HepG2 (cell line): ENCODE data around the gene NFIC. TPM values are rescaled to one million over a fixed set of nuclear protein-coding genes. Genes with fewer than 3 reads are reported as not detected.

Experiments used
- CEBPB ChIP-seq: IDR thresholded peaks from 2 replicates; pipeline ENCODE4 v1.6.1; 2011; ENCODE audit warnings: low read depth, low read length, improper control_type of control experiment, borderline replicate concordance
- HOXA3 ChIP-seq: sonication (generic); formaldehyde crosslinking; IDR thresholded peaks from 2 replicates; pipeline ENCODE4 v1.5.0; 2020; ENCODE audit warnings: missing genetic modification reagents
- IRF2 ChIP-seq: IDR thresholded peaks from 2 replicates; pipeline ENCODE4 v1.6.1; 2018; ENCODE audit warnings: missing genetic modification reagents, missing compliant biosample characterization
- JARID2 ChIP-seq: sonication (generic); formaldehyde crosslinking; IDR thresholded peaks from 2 replicates; pipeline ENCODE4 v1.8.1; 2023; ENCODE audit warnings: missing genetic modification reagents, inconsistent platforms; ENCODE audit not compliant: insufficient replicate concordance
- MBD4 ChIP-seq: IDR thresholded peaks from 2 replicates; pipeline ENCODE4 v1.6.1; 2012; ENCODE audit warnings: low read length, inconsistent platforms, borderline replicate concordance
- NRL ChIP-seq: sonication (generic); formaldehyde crosslinking; IDR thresholded peaks from 2 replicates; pipeline ENCODE4 v1.5.0; 2020; ENCODE audit warnings: missing genetic modification reagents, mild to moderate bottlenecking, moderate library complexity, borderline replicate concordance
- SRF ChIP-seq: IDR thresholded peaks from 2 replicates; pipeline ENCODE4 v1.6.1; 2011; ENCODE audit warnings: mild to moderate bottlenecking, low read depth, low read length, moderate library complexity
- TP53 ChIP-seq: sonication (generic); formaldehyde crosslinking; conservative IDR thresholded peaks from 2 replicates; pipeline ENCODE4 v1.4.0; 2020; ENCODE audit warnings: missing genetic modification reagents
- WIZ ChIP-seq: sonication (generic); formaldehyde crosslinking; IDR thresholded peaks from 2 replicates; pipeline ENCODE4 v1.5.1; 2020; ENCODE audit warnings: mild to moderate bottlenecking, missing genetic modification reagents
- ZMYM4 ChIP-seq: sonication (generic); formaldehyde crosslinking; IDR thresholded peaks from 2 replicates; pipeline ENCODE4 v1.8.1; 2023; ENCODE audit warnings: mild to moderate bottlenecking, missing genetic modification reagents
- ZNF234 ChIP-seq: sonication (generic); formaldehyde crosslinking; conservative IDR thresholded peaks from 2 replicates; pipeline ENCODE4 v1.5.1; 2020; ENCODE audit warnings: mild to moderate bottlenecking, missing genetic modification reagents
- ZNF282 ChIP-seq: fragments of 450-650 bp; IDR thresholded peaks from 2 replicates; pipeline ENCODE4 v1.6.1; 2018; ENCODE audit not compliant: partially characterized antibody
- ZNF382 ChIP-seq: sonication (generic); formaldehyde crosslinking; IDR thresholded peaks from 2 replicates; pipeline ENCODE4 v1.5.0; 2020; ENCODE audit warnings: missing genetic modification reagents, mild to moderate bottlenecking, borderline replicate concordance
- ZNF441 ChIP-seq: sonication (generic); formaldehyde crosslinking; IDR thresholded peaks from 2 replicates; pipeline ENCODE4 v1.7.0; 2021; ENCODE audit warnings: missing genetic modification reagents, borderline replicate concordance
- ZNF460 ChIP-seq: sonication (generic); formaldehyde crosslinking; IDR thresholded peaks from 2 replicates; pipeline ENCODE4 v1.5.1; 2020; ENCODE audit warnings: missing genetic modification reagents, mild to moderate bottlenecking, borderline replicate concordance
- ZNF569 ChIP-seq: sonication (generic); formaldehyde crosslinking; IDR thresholded peaks from 2 replicates; pipeline ENCODE4 v1.5.0; 2020; ENCODE audit warnings: mild to moderate bottlenecking, missing genetic modification reagents, moderate library complexity, borderline replicate concordance
- ZNF619 ChIP-seq: sonication (generic); formaldehyde crosslinking; IDR thresholded peaks from 2 replicates; pipeline ENCODE4 v1.4.0; 2020; ENCODE audit warnings: mild to moderate bottlenecking, missing genetic modification reagents
- ZSCAN30 ChIP-seq: sonication (generic); formaldehyde crosslinking; IDR thresholded peaks from 2 replicates; pipeline ENCODE4 v1.5.0; 2020; ENCODE audit warnings: mild to moderate bottlenecking, missing genetic modification reagents
- polyA plus RNA-seq, 8 experiments: library from polyadenylated mRNA; depleted of rRNA in 3 of 8; stranded (reverse) in 7 of 8; unstranded in 1 of 8; fragments of >200 nt; fragmentation: Illumina TruSeq in 4 of 8; extraction: Trizol in 4 of 8; gene quantifications; 2 replicates each; pipeline versions ENCODE4 v1.2.1 to v1.2.3, GENCODE V29; 2011 to 2016; ENCODE audit warnings: low read depth in 4 of 8, missing spikeins in 1 of 8, mixed read lengths in 1 of 8; ENCODE audit not compliant: insufficient read depth in 1 of 8
- total RNA-seq, 5 experiments: library from RNA; depleted of rRNA; stranded (reverse); fragments of >200 nt; fragmentation: Illumina TruSeq; extraction: Trizol; gene quantifications; 2 replicates each; pipeline ENCODE4 v1.2.3, GENCODE V29; 2016; ENCODE audit warnings: low read depth in 1 of 5
- TF ChIP-seq, protein P1 (sequence below): sonication (generic); formaldehyde crosslinking; IDR thresholded peaks from 2 replicates; pipeline ENCODE4 v1.4.0; 2020; ENCODE audit warnings: missing genetic modification reagents
- TF ChIP-seq, protein P2 (sequence below): IDR thresholded peaks from 2 replicates; pipeline ENCODE4 v1.6.1; 2016; ENCODE audit warnings: mild to moderate bottlenecking
- TF ChIP-seq, protein P3 (sequence below): sonication (generic); formaldehyde crosslinking; IDR thresholded peaks from 2 replicates; pipeline ENCODE4 v1.5.1; 2020; ENCODE audit warnings: missing genetic modification reagents, mild to moderate bottlenecking, borderline replicate concordance
- TF ChIP-seq, protein P4 (sequence below): sonication (generic); formaldehyde crosslinking; IDR thresholded peaks from 2 replicates; pipeline ENCODE4 v1.8.1; 2022; ENCODE audit warnings: mild to moderate bottlenecking, missing genetic modification reagents

NFIC gene
- total and polyA plus RNA-seq, 2 of the 13 experiments (the other 11 are each of a cell fraction or from before 2014, with no cell fraction given) = 1.3 to 2.5 TPM

DNA sequence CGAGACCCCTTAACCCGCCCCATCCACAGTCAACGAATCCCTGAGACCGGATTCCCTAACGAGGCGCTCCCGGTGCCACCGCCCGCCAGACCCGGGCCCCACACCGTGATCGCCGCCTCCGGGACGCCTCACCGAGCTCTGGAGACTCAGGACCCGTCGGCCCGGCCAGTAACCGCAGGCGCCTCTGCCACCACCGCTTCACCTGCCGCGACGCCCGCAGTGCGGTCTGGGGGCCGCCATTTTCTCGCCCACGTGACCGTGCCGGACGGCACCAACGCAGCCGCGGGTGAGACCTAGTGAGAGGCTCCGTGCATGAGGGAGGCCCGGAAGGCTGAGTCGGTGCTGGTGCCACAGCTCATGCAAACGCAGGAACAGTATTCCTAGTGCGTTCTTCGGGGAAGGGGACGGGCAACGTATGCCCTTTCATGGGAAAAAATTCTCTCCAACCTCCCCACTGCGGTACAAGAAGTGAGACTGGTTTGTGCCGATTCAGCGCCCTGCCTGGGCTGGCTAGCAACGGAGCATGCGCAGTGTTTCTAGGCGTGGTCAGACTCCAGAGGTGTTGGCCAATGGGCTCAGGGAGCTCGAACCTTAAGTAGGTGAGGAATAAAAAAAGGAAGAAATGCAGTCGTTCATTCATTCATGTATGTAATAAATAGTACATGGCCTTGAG is 134.2 kb downstream of the NFIC start, which contains the start of gene DOHH (continued):
- TF ChIP-seq, protein P1, sequence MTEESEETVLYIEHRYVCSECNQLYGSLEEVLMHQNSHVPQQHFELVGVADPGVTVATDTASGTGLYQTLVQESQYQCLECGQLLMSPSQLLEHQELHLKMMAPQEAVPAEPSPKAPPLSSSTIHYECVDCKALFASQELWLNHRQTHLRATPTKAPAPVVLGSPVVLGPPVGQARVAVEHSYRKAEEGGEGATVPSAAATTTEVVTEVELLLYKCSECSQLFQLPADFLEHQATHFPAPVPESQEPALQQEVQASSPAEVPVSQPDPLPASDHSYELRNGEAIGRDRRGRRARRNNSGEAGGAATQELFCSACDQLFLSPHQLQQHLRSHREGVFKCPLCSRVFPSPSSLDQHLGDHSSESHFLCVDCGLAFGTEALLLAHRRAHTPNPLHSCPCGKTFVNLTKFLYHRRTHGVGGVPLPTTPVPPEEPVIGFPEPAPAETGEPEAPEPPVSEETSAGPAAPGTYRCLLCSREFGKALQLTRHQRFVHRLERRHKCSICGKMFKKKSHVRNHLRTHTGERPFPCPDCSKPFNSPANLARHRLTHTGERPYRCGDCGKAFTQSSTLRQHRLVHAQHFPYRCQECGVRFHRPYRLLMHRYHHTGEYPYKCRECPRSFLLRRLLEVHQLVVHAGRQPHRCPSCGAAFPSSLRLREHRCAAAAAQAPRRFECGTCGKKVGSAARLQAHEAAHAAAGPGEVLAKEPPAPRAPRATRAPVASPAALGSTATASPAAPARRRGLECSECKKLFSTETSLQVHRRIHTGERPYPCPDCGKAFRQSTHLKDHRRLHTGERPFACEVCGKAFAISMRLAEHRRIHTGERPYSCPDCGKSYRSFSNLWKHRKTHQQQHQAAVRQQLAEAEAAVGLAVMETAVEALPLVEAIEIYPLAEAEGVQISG (CRISPR knock-in tag) = peak; percentile 72
- TF ChIP-seq ZSCAN30 (CRISPR knock-in tag) = no peak
- TF ChIP-seq IRF2 (CRISPR knock-in tag) = no peak; the same call in 1 of the 2 replicates
- no peak; the same call in 1 of the 2 replicates for TF ChIP-seq ZNF619 (CRISPR knock-in tag)
- no peak for TF ChIP-seq ZNF460 (CRISPR knock-in tag)
- TF ChIP-seq ZNF569 (CRISPR knock-in tag) = no peak
- TF ChIP-seq CEBPB = peak; percentile 63; the same call in 1 of the 2 replicates
- TF ChIP-seq NRL = peak; percentile 98
- TF ChIP-seq ZNF382 (CRISPR knock-in tag) = no peak
- no peak for TF ChIP-seq TP53 (CRISPR knock-in tag)
- peak; percentile 73; the same call in 1 of the 2 replicates for TF ChIP-seq ZNF441 (CRISPR knock-in tag)
- TF ChIP-seq MBD4 = no peak
- peak; percentile 39 for TF ChIP-seq JARID2 (CRISPR knock-in tag)
- no peak for TF ChIP-seq ZNF282
- TF ChIP-seq, protein P2, sequence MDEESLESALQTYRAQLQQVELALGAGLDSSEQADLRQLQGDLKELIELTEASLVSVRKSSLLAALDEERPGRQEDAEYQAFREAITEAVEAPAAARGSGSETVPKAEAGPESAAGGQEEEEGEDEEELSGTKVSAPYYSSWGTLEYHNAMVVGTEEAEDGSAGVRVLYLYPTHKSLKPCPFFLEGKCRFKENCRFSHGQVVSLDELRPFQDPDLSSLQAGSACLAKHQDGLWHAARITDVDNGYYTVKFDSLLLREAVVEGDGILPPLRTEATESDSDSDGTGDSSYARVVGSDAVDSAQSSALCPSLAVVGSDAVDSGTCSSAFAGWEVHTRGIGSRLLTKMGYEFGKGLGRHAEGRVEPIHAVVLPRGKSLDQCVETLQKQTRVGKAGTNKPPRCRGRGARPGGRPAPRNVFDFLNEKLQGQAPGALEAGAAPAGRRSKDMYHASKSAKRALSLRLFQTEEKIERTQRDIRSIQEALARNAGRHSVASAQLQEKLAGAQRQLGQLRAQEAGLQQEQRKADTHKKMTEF = peak; percentile 90
- TF ChIP-seq HOXA3 = peak; percentile 83
- TF ChIP-seq ZNF234 (CRISPR knock-in tag) = no peak
- TF ChIP-seq ZMYM4 (CRISPR knock-in tag) = peak; percentile 69
- TF ChIP-seq, protein P3, sequence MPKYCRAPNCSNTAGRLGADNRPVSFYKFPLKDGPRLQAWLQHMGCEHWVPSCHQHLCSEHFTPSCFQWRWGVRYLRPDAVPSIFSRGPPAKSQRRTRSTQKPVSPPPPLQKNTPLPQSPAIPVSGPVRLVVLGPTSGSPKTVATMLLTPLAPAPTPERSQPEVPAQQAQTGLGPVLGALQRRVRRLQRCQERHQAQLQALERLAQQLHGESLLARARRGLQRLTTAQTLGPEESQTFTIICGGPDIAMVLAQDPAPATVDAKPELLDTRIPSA = no peak
- no peak for TF ChIP-seq SRF
- TF ChIP-seq WIZ (CRISPR knock-in tag) = no peak
- TF ChIP-seq, protein P4, sequence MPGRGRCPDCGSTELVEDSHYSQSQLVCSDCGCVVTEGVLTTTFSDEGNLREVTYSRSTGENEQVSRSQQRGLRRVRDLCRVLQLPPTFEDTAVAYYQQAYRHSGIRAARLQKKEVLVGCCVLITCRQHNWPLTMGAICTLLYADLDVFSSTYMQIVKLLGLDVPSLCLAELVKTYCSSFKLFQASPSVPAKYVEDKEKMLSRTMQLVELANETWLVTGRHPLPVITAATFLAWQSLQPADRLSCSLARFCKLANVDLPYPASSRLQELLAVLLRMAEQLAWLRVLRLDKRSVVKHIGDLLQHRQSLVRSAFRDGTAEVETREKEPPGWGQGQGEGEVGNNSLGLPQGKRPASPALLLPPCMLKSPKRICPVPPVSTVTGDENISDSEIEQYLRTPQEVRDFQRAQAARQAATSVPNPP (CRISPR knock-in tag) = no peak
